Hematopoietic multipotent progenitor cell treated with erythropoietin and hydrocortisone succinate and interleukin-3 and kit ligand, for 17 days (in vitro differentiated cells): ENCODE measurements around the gene ZNF132.
"Not testable (repeated sequence)": the region's sequence is repeated elsewhere in the genome, so short reads cannot be mapped to it uniquely, and the experiment has no call there.

Experiments used
- DNase-seq: peaks from one replicate; pipeline ENCODE4 v3.0.0-alpha.2; 2015; ENCODE audit warnings: low spot score

Gene ZNF132

GRCh38 chr19:58439576-58440554 lies at the start of gene ZNF132:
ZNF132 (minus strand) TSS chr19:58440153; CDS start chr19:58439821, 332 bp downstream.
- peak; percentile 85 for DNase-seq

- not testable (repeated sequence) for DNase-seq
These were observed 44.4 kb upstream of the ZNF132 start for GRCh38 chr19:58484349-58484748.

GRCh38 chr19:58483776-58484175 lies 43.8 kb upstream of the ZNF132 start:
- no peak for DNase-seq

GRCh38 chr19:58482372-58482771 lies 42.4 kb upstream of the ZNF132 start:
- DNase-seq = no peak

GRCh38 chr19:58480831-58481230 lies 40.9 kb upstream of the ZNF132 start:
- DNase-seq = no peak

- DNase-seq = no peak
These were observed 40.5 kb upstream of the ZNF132 start for GRCh38 chr19:58480481-58480830.

- DNase-seq = no peak
These were observed 40.0 kb upstream of the ZNF132 start for GRCh38 chr19:58479736-58480480.

- DNase-seq = no peak
These were observed 39.4 kb upstream of the ZNF132 start for GRCh38 chr19:58479303-58479702.

- no peak for DNase-seq
These were observed 37.9 kb upstream of the ZNF132 start for GRCh38 chr19:58477871-58478270.

GRCh38 chr19:58477130-58477529 lies 37.2 kb upstream of the ZNF132 start:
- DNase-seq = no peak

- DNase-seq = no peak
These were observed 36.6 kb upstream of the ZNF132 start for GRCh38 chr19:58476498-58477015.

GRCh38 chr19:58475714-58476497 lies 36.0 kb upstream of the ZNF132 start, which contains the start of gene ZNF446:
ZNF446 (plus strand) TSS chr19:58476352; CDS start chr19:58477219, 867 bp downstream.
- DNase-seq = peak; percentile 96

GRCh38 chr19:58474997-58475713 lies 35.2 kb upstream of the ZNF132 start:
- no peak for DNase-seq

- no peak for DNase-seq
These were observed 34.5 kb upstream of the ZNF132 start for GRCh38 chr19:58474291-58474996.

- no peak for DNase-seq
These were observed 33.8 kb upstream of the ZNF132 start for GRCh38 chr19:58473775-58474174.

- DNase-seq = no peak
These were observed 31.8 kb upstream of the ZNF132 start for GRCh38 chr19:58471736-58472135.

GRCh38 chr19:58470837-58471543 lies 31.0 kb upstream of the ZNF132 start:
- DNase-seq = not testable (repeated sequence)

GRCh38 chr19:58469241-58470013 lies 29.5 kb upstream of the ZNF132 start:
- DNase-seq = no peak

GRCh38 chr19:58468216-58468839 lies 28.4 kb upstream of the ZNF132 start:
- no peak for DNase-seq
